HEK293 (cell line): ENCODE data around the gene TM4SF1.

Experiments
- CTCF ChIA-PET: fragments of 350-600 bp; formaldehyde crosslinking; extraction: SDS; loops from one replicate; lab custom pipeline; 2021; ENCODE audit warnings: antibody characterized with exemption; lab: Yijun Ruan, JAX
- POLR2A ChIA-PET: fragments of 300-600 bp; formaldehyde crosslinking; extraction: SDS; loops from one replicate; lab custom pipeline; 2020; ENCODE audit warnings: antibody characterized with exemption, inconsistent platforms; lab: Yijun Ruan, JAX
- H3K27ac ChIP-seq: fragments of 200-500 bp; sonication (Bioruptor generic); 2 replicates; pipeline ENCODE4 v1.5.1; 2014; ENCODE audit warnings: low read depth, low read length, control low read depth, inconsistent platforms; ENCODE audit errors: extremely low read depth
- H3K36me3 ChIP-seq, 2 experiments: fragments of 200-500 bp in 1 of 2; sonication (Bioruptor generic) in 1 of 2; 1 replicate in 1 of 2; 2 replicates in 1 of 2; pipeline ENCODE4 v1.5.1; 2014 to 2017; ENCODE audit warnings: inconsistent platforms in 2 of 2, low read length in 2 of 2; ENCODE audit not compliant: control insufficient read depth in 2 of 2, insufficient read depth in 1 of 2
- H3K4me1 ChIP-seq: fragments of 200-500 bp; sonication (Bioruptor generic); 2 replicates; pipeline ENCODE4 v1.5.1; 2014; ENCODE audit warnings: mild to moderate bottlenecking, low read length, inconsistent platforms; ENCODE audit not compliant: control insufficient read depth, insufficient read depth
- H3K4me3 ChIP-seq: 2 replicates; pipeline ENCODE4 v1.5.1; 2011; ENCODE audit warnings: low read depth, mild to moderate bottlenecking, control low read depth, low read length, moderate library complexity
- H3K9me3 ChIP-seq: fragments of 200-500 bp; sonication (Bioruptor generic); 2 replicates; pipeline ENCODE4 v1.5.1; 2014; ENCODE audit warnings: low read depth, low read length, inconsistent platforms; ENCODE audit not compliant: control insufficient read depth, insufficient read depth
- GLI2 ChIP-seq: fragments of 450-650 bp; formaldehyde crosslinking; IDR thresholded peaks from 2 replicates; pipeline ENCODE4; 2017; ENCODE audit warnings: missing biosample characterization, missing genetic modification characterization, low read depth, borderline replicate concordance
- PRDM1 ChIP-seq: fragments of 450-650 bp; formaldehyde crosslinking; IDR thresholded peaks from 2 replicates; pipeline ENCODE4; 2016; ENCODE audit warnings: missing biosample characterization, missing genetic modification characterization
- REPIN1 ChIP-seq: fragments of 450-650 bp; formaldehyde crosslinking; IDR thresholded peaks from 2 replicates; pipeline ENCODE4 v1.5.1; 2017; ENCODE audit warnings: missing biosample characterization, missing genetic modification characterization, low read depth
- SP3 ChIP-seq: fragments of 450-650 bp; formaldehyde crosslinking; IDR thresholded peaks from 2 replicates; pipeline ENCODE4 v1.5.1; 2016; ENCODE audit warnings: missing biosample characterization, missing genetic modification characterization
- SP7 ChIP-seq: fragments of 450-650 bp; formaldehyde crosslinking; IDR thresholded peaks from 2 replicates; pipeline ENCODE4 v1.5.1; 2016; ENCODE audit warnings: missing biosample characterization, missing genetic modification characterization
- YY2 ChIP-seq: fragments of 450-650 bp; formaldehyde crosslinking; IDR thresholded peaks from 2 replicates; pipeline ENCODE4 v1.5.1; 2016; ENCODE audit warnings: missing biosample characterization, missing genetic modification characterization
- ZNF354C ChIP-seq: fragments of 450-650 bp; formaldehyde crosslinking; IDR thresholded peaks from 2 replicates; pipeline ENCODE4 v1.5.1; 2016; ENCODE audit warnings: missing biosample characterization, missing genetic modification characterization, low read depth, borderline replicate concordance
- ZNF473 ChIP-seq: fragments of 450-650 bp; formaldehyde crosslinking; IDR thresholded peaks from 2 replicates; pipeline ENCODE4 v1.5.1; 2017; ENCODE audit warnings: missing biosample characterization, missing genetic modification characterization
- ZNF48 ChIP-seq: fragments of 450-650 bp; formaldehyde crosslinking; IDR thresholded peaks from 2 replicates; pipeline ENCODE4 v1.5.1; 2016; ENCODE audit warnings: missing biosample characterization, missing genetic modification characterization
- ZNF510 ChIP-seq: fragments of 450-650 bp; formaldehyde crosslinking; IDR thresholded peaks from 2 replicates; pipeline ENCODE4 v1.5.1; 2018; ENCODE audit warnings: mild to moderate bottlenecking, missing genetic modification characterization, missing biosample characterization; ENCODE audit not compliant: insufficient replicate concordance
- ZNF555 ChIP-seq: fragments of 450-650 bp; formaldehyde crosslinking; conservative IDR thresholded peaks from 2 replicates; pipeline ENCODE4 v1.5.1; 2017; ENCODE audit warnings: missing biosample characterization, mild to moderate bottlenecking, missing genetic modification characterization, inconsistent platforms
- ZNF830 ChIP-seq: fragments of 450-650 bp; IDR thresholded peaks from 2 replicates; pipeline ENCODE4 v1.5.0; 2018; ENCODE audit warnings: missing biosample characterization, missing genetic modification characterization, low read depth, mild to moderate bottlenecking, moderate library complexity
- TF ChIP-seq, protein P1 (sequence below): fragments of 450-650 bp; IDR thresholded peaks from 2 replicates; pipeline ENCODE4 v1.5.1; 2018; ENCODE audit warnings: missing biosample characterization, missing genetic modification characterization
- TF ChIP-seq, protein P2 (sequence below): fragments of 450-650 bp; formaldehyde crosslinking; IDR thresholded peaks from 2 replicates; pipeline ENCODE4 v1.5.1; 2016; ENCODE audit warnings: missing biosample characterization, missing genetic modification characterization
- TF ChIP-seq, protein P3 (sequence below): fragments of 450-650 bp; formaldehyde crosslinking; IDR thresholded peaks from 2 replicates; pipeline ENCODE4 v1.5.1; 2016; ENCODE audit warnings: missing biosample characterization, missing genetic modification characterization
- TF ChIP-seq, protein P4 (sequence below): fragments of 450-650 bp; formaldehyde crosslinking; IDR thresholded peaks from 2 replicates; pipeline ENCODE4 v1.5.1; 2016; ENCODE audit warnings: missing biosample characterization, missing genetic modification characterization
- TF ChIP-seq, protein P5 (sequence below): fragments of 450-650 bp; formaldehyde crosslinking; IDR thresholded peaks from 2 replicates; pipeline ENCODE4 v1.5.1; 2017; ENCODE audit warnings: missing biosample characterization, missing genetic modification characterization

TM4SF1 gene

DNA sequence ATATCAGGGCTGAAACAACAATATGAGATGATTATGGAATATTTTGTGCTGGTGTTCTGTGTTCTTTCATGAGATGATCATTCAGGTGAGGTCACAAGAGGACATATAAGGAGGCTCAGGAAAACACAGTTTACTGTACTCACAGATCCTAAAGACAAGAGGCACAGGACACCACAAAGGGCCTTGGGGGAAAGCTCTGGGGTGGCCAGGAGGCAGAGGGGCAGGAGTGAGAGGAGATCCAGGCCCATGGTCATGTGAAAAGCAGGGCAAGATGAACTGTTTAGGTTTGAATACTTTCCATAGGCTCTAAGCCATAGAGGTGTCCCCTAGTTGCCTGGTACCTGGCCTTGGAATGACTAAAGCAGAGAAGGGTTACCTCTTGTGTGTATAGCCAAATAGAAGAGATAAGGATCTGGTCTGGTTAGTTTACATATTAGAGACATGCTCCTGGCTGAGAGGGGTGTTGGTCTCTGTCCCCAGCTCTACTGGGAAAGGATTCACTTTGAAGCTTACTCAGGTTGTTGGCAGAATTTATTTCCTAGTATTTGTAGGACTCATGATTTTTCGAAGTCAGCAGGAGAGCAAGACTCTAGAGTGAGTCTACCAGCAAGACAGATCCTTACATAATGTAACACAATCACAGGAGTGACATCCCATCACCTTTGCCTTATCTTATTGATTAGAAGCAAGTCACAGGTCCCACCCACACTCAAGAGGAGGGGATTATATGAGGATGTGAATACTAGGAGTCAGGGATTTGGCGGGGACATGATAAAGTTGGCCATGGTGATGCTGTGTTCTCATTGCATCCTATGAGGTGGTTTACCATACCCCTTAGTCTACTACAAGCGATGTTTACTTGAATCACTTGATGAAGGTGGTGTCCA, 11.3 kb upstream of the TM4SF1 start:
- Histone ChIP-seq H3K9me3 (no peaks in the 10 kb centered on the region), H3K4me1 (peaks cover 2% of the 10 kb centered on the region; the same call in 1 of the 2 replicates), H3K4me3 (no peak overlapping the region), H3K36me3 (no peaks in the 10 kb centered on the region), H3K27ac (no peak overlapping the region)
- ChIA-PET POLR2A (no interaction called here), CTCF (interaction anchor here (0.7 to 1.5 kb wide), 2 partner anchors 92 to 100 kb away, joined by 4 to 5 read pairs; no protein-coding TSS in a partner anchor)
- TF ChIP-seq ZNF555 (tag by site-specific recombination) (no peak), ZNF473 (tag by site-specific recombination) (no peak), SP3 (tag by site-specific recombination) (no peak), YY2 (tag by site-specific recombination) (no peak), ZNF48 (tag by site-specific recombination) (no peak), ZNF510 (tag by site-specific recombination) (no peak), PRDM1 (no peak), ZNF830 (no peak), GLI2 (tag by site-specific recombination) (no peak), SP7 (no peak), REPIN1 (tag by site-specific recombination) (no peak), ZNF354C (tag by site-specific recombination) (no peak)
- TF ChIP-seq, protein P1, sequence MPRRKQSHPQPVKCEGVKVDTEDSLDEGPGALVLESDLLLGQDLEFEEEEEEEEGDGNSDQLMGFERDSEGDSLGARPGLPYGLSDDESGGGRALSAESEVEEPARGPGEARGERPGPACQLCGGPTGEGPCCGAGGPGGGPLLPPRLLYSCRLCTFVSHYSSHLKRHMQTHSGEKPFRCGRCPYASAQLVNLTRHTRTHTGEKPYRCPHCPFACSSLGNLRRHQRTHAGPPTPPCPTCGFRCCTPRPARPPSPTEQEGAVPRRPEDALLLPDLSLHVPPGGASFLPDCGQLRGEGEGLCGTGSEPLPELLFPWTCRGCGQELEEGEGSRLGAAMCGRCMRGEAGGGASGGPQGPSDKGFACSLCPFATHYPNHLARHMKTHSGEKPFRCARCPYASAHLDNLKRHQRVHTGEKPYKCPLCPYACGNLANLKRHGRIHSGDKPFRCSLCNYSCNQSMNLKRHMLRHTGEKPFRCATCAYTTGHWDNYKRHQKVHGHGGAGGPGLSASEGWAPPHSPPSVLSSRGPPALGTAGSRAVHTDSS (tag by site-specific recombination): no peak
- TF ChIP-seq, protein P2, sequence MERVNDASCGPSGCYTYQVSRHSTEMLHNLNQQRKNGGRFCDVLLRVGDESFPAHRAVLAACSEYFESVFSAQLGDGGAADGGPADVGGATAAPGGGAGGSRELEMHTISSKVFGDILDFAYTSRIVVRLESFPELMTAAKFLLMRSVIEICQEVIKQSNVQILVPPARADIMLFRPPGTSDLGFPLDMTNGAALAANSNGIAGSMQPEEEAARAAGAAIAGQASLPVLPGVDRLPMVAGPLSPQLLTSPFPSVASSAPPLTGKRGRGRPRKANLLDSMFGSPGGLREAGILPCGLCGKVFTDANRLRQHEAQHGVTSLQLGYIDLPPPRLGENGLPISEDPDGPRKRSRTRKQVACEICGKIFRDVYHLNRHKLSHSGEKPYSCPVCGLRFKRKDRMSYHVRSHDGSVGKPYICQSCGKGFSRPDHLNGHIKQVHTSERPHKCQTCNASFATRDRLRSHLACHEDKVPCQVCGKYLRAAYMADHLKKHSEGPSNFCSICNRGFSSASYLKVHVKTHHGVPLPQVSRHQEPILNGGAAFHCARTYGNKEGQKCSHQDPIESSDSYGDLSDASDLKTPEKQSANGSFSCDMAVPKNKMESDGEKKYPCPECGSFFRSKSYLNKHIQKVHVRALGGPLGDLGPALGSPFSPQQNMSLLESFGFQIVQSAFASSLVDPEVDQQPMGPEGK (tag by site-specific recombination): no peak
- TF ChIP-seq, protein P3, sequence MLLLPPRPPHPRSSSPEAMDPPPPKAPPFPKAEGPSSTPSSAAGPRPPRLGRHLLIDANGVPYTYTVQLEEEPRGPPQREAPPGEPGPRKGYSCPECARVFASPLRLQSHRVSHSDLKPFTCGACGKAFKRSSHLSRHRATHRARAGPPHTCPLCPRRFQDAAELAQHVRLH: no peak
- TF ChIP-seq, protein P4, sequence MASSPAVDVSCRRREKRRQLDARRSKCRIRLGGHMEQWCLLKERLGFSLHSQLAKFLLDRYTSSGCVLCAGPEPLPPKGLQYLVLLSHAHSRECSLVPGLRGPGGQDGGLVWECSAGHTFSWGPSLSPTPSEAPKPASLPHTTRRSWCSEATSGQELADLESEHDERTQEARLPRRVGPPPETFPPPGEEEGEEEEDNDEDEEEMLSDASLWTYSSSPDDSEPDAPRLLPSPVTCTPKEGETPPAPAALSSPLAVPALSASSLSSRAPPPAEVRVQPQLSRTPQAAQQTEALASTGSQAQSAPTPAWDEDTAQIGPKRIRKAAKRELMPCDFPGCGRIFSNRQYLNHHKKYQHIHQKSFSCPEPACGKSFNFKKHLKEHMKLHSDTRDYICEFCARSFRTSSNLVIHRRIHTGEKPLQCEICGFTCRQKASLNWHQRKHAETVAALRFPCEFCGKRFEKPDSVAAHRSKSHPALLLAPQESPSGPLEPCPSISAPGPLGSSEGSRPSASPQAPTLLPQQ (tag by site-specific recombination): no peak
- TF ChIP-seq, protein P5, sequence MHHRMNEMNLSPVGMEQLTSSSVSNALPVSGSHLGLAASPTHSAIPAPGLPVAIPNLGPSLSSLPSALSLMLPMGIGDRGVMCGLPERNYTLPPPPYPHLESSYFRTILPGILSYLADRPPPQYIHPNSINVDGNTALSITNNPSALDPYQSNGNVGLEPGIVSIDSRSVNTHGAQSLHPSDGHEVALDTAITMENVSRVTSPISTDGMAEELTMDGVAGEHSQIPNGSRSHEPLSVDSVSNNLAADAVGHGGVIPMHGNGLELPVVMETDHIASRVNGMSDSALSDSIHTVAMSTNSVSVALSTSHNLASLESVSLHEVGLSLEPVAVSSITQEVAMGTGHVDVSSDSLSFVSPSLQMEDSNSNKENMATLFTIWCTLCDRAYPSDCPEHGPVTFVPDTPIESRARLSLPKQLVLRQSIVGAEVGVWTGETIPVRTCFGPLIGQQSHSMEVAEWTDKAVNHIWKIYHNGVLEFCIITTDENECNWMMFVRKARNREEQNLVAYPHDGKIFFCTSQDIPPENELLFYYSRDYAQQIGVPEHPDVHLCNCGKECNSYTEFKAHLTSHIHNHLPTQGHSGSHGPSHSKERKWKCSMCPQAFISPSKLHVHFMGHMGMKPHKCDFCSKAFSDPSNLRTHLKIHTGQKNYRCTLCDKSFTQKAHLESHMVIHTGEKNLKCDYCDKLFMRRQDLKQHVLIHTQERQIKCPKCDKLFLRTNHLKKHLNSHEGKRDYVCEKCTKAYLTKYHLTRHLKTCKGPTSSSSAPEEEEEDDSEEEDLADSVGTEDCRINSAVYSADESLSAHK (tag by site-specific recombination): no peak
